Effector memory CD8-positive, alpha-beta T cell (primary cell): ENCODE data around the gene PROM1.

ENCODE experiments used
- ATAC-seq: fragments of 150-1000 bp; cut with Tn5 transposase; replicated peaks from 2 replicates; pipeline ENCODE4 v1.10.0; 2021; ENCODE audit warnings: mild to moderate bottlenecking, moderate library complexity
- DNase-seq, 3 experiments: peaks; one replicate each; pipeline ENCODE4 v3.0.0; 2021
- H3K27ac Mint-ChIP-seq, 2 donors: one replicate each; pipeline ENCODE4 v1.8.0; 2022; ENCODE audit warnings: mild to moderate bottlenecking in 2 of 2, mixed read lengths in 2 of 2, moderate library complexity in 2 of 2
- H3K27me3 Mint-ChIP-seq, 2 donors: one replicate each; pipeline ENCODE4 v1.8.0; 2022; ENCODE audit warnings: mixed read lengths in 2 of 2
- H3K36me3 Mint-ChIP-seq: one replicate; pipeline ENCODE4 v1.8.0; 2022; ENCODE audit warnings: mild to moderate bottlenecking, moderate library complexity, mixed read lengths; ENCODE audit not compliant: insufficient read depth
- H3K4me1 Mint-ChIP-seq, 2 donors: one replicate each; pipeline ENCODE4 v1.8.0; 2022; ENCODE audit warnings: low read depth in 2 of 2, mixed read lengths in 2 of 2
- H3K4me3 Mint-ChIP-seq, 2 donors: one replicate each; pipeline ENCODE4 v1.8.0; 2022; ENCODE audit warnings: mild to moderate bottlenecking in 2 of 2, mixed read lengths in 2 of 2, moderate library complexity in 2 of 2
- H3K9me3 Mint-ChIP-seq, 2 donors: one replicate each; pipeline ENCODE4 v1.8.0; 2022; ENCODE audit warnings: mixed read lengths in 2 of 2

Gene PROM1

DNA sequence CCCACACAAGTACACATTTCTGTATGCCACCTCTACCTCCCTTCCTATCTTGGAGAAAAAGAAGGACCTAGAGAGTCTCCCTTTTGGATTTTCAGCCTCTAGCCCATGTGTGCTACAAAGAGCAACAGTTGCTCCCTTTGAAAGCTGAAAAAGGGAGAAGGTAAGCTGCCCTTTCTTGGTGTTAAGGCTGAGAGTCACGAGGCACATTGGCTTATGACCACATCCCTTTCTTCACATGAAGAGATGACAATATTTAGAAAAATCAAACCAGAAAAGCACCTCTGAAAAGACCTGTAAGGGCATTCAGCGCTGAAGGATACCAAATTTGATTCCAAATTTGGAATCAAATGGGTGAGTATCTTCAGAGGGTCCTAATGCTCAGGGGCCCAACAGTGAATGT lies 138.9 kb downstream of the PROM1 start:
- peaks cover 17 to 47% of the 10 kb centered on the region in 2 donors for H3K27me3 Mint-ChIP-seq

DNA sequence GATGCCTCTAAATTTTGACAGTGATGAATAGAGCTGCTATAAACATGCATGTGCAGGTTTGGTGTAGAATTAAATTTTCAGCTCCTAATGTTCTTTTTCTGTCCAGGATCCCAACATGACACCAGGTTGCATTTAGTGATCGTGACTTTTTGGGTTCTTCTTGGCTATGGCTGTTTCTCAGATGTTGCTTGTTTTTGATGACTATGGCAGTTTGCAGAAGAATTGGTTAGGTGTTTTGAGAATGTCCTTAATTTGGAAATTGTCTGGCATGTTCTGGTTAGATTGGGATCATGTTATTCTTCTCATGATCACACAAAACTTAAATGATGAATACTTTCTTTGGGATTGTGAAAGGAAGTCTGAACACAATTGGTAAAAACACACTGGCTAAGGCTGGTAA lies 141.5 kb downstream of the PROM1 start:
- no peak for DNase-seq
- no peaks in the 10 kb centered on the region for H3K4me1 Mint-ChIP-seq
- no peak overlapping the region for H3K4me3 Mint-ChIP-seq
- H3K36me3 Mint-ChIP-seq, result no peaks in the 10 kb centered on the region
- ATAC-seq, result no peak
- no peaks in the 10 kb centered on the region for H3K9me3 Mint-ChIP-seq
- H3K27ac Mint-ChIP-seq, result no peak overlapping the region
- peaks cover 17 to 44% of the 10 kb centered on the region in 2 donors for H3K27me3 Mint-ChIP-seq

More for the DNA sequence above, 138.9 kb downstream of the PROM1 start:
- Mint-ChIP-seq H3K36me3 (no peaks in the 10 kb centered on the region), H3K27ac (no peak overlapping the region), H3K9me3 (no peaks in the 10 kb centered on the region), H3K4me1 (no peaks in the 10 kb centered on the region), H3K4me3 (no peak overlapping the region)
- ATAC-seq, result no peak
- DNase-seq, result no peak

DNA sequence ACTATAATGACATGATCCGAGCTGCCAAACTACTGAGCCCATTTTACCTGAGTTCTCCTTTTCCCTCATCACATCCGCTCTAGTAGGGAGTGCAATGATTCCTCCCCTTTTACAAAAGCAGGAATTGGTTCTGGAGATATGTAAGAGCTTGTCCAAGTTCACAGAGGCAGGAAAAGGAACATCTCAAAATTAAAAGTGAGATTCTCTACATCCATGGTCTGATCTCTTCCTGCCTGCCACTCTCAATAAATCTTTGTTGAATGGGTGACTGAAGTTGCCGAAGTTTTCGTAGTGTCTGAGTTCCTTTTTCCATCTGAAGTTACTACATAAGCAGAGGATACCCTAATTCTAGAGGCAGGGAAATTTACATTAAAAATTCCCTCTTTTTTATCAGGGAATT lies 145.2 kb downstream of the PROM1 start, which contains the start of gene FGFBP1:
Gene FGFBP1, minus strand, starts transcription at position 101 of the 400 bp plus-strand sequence. CDS start 2,108 bp downstream, outside the sequence.
- peaks cover 30 to 50% of the 10 kb centered on the region in 2 donors for H3K27me3 Mint-ChIP-seq
- no peaks in the 10 kb centered on the region for H3K36me3 Mint-ChIP-seq
- H3K27ac Mint-ChIP-seq, result no peak within 1 kb of the TSS
- no peak for DNase-seq
- H3K4me1 Mint-ChIP-seq, result no peaks in the 10 kb centered on the region
- no peak for ATAC-seq
- no peak within 1 kb of the TSS for H3K4me3 Mint-ChIP-seq
- H3K9me3 Mint-ChIP-seq, result no peaks in the 10 kb centered on the region

DNA sequence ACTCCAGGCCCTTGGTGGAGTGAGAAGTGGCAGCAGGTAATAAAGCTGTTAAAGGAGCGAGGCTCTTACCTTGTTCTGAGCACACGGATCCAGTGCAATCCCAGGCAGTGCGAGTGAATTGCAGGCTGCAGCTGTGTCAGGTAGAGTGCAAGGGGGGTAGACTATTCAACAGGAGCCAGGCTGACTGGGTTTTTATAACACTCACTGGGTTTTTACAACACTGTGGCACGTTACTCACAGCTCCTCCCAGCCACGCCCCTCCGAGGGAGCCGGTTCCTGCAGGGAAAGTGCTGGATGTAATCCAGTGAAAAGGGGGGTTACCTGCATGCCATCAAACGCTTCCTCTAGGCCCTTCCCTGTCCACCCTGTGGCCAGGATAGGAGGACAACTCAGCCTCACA lies 145.6 kb downstream of the PROM1 start:
- H3K4me1 Mint-ChIP-seq, result no peaks in the 10 kb centered on the region
- ATAC-seq, result no peak
- H3K27me3 Mint-ChIP-seq, result peaks cover 30 to 53% of the 10 kb centered on the region in 2 donors
- no peak overlapping the region for H3K27ac Mint-ChIP-seq
- no peaks in the 10 kb centered on the region for H3K9me3 Mint-ChIP-seq
- H3K36me3 Mint-ChIP-seq, result no peaks in the 10 kb centered on the region
- H3K4me3 Mint-ChIP-seq, result no peak overlapping the region
- DNase-seq, result no peak

DNA sequence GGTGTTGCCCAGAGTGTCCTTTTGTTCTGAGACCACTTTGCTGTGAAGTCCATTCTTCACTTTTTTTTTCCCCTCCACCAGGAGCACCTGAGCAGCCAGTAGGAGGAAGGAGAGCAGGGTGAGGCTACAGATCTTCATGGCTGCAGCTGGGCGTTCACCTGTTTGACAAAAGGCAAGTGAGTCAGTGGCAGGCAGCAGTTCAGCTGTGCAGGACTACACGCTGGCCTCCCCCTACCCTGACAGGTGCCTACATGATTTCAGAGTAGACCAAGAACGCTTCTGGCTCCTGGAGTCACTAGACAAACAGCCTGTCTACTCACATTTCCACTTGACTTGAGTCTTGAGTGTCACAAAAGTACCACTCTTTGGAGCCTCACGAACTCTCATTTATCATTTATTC lies 147.3 kb downstream of the PROM1 start:
- no peaks in the 10 kb centered on the region for H3K9me3 Mint-ChIP-seq
- H3K36me3 Mint-ChIP-seq, result no peaks in the 10 kb centered on the region
- peaks cover 40 to 70% of the 10 kb centered on the region in 2 donors for H3K27me3 Mint-ChIP-seq
- H3K27ac Mint-ChIP-seq, result no peak overlapping the region
- DNase-seq (no peak), ATAC-seq (no peak)
- H3K4me3 Mint-ChIP-seq, result no peak overlapping the region
- H3K4me1 Mint-ChIP-seq, result no peaks in the 10 kb centered on the region

DNA sequence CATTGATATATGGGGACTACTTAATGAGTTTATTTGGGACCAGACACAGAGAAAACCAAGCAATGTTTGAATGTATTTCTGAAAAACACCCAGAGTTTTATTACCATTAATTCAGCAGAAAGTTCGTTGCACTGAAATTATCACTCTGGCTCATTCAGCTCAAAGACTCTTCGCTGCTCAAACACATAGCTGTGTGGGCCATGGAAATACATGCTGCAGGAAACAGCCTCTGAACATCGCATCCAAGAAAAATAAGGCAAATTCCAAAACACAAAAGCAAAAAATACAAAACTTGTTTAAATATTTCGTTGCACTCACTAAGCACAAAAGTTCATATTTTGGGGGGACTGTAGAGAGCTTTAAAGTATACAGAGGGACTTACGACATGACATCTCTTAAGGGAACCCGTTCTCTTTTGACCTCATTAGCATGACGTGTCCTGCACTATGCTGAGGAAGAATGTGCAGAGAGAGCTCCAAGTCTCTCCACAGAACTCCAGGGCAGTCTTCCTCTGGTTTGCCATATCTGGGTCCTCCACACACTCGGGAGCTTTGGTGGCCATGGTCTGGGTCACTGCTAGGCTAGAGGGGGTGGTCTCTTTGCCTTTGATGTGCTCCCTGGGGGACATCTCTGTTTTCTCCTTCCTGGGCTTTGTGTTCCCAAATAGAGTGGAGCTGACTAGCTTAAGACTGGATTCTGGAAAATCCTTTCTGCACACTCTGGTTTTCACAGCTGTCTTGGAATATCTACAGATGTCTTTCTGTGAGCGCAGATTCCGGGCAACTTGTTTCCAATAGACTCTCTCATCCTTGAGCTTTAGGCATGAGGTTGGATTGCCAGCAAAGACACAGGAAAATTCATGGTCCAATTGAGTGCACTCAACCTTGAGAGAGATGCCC lies 148.1 kb downstream of the PROM1 start:
- ATAC-seq, result no peak
- H3K9me3 Mint-ChIP-seq, result no peaks in the 10 kb centered on the region
- no peak overlapping the region for H3K4me3 Mint-ChIP-seq
- no peaks in the 10 kb centered on the region for H3K36me3 Mint-ChIP-seq
- H3K27me3 Mint-ChIP-seq, result peaks cover 36 to 74% of the 10 kb centered on the region in 2 donors
- DNase-seq, result no peak
- H3K4me1 Mint-ChIP-seq, result no peaks in the 10 kb centered on the region
- no peak overlapping the region for H3K27ac Mint-ChIP-seq

DNA sequence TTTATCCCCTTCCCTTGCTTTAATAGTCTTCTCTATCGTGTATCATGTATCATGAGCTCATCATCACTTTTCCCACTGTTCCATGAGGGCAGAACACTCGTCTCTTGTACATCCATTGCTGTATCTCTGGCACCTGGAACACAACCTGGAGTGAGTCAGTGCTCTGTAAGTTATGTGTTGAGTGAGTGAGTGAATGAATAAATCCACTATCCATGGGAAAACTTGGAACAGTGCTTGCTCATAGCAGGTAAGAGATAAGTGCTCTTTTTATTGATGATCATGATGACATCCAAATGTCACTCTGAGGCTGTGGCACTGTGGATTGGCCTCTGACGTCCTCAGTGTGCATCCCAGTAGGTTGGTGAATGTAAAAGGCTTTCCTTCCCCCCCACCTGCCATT lies 149.6 kb downstream of the PROM1 start:
- H3K27me3 Mint-ChIP-seq, result peaks cover 29 to 72% of the 10 kb centered on the region in 2 donors
- H3K9me3 Mint-ChIP-seq, result no peaks in the 10 kb centered on the region
- peak overlapping the region in 1 of 2 donors; percentile 33 for H3K27ac Mint-ChIP-seq
- H3K36me3 Mint-ChIP-seq, result no peaks in the 10 kb centered on the region
- no peak overlapping the region for H3K4me3 Mint-ChIP-seq
- no peaks in the 10 kb centered on the region for H3K4me1 Mint-ChIP-seq
- ATAC-seq (no peak), DNase-seq (no peak)

DNA sequence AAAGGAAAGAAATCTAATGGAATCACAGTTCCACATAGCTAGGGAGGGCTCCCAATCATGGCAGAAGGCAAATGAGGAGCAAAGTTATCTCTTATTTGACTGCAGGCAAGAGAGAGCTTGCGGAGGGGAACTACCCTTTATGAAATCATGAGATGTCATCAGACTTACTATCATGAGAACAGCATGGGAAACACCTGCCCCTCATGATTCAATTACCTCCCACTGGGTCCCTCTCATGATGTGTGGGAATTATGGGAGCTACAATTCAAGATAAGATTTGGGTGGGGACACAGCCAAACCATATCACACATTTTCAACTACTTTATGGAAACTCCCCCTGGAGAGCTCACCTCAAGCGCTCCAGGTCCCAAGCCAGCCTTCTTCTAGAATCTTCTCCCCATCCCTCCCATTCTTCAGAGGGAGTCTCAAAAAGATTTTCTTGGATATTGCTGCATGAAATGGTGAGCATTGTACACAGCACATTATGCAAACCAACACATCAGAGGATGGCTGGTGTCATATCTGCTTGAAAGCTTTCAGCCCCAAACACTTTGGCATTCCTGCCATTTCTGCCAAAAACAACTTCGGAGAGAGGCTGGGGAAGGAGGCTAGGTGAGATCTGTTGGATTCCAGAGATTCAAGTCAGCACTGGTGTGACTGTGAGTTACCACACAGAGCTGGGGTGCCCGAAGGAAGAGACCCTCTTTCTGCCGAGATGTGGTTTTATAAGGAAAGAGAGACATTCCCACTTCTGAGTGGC lies 152.2 kb downstream of the PROM1 start:
- Mint-ChIP-seq H3K36me3 (no peaks in the 10 kb centered on the region), H3K9me3 (no peaks in the 10 kb centered on the region), H3K27ac (no peak overlapping the region), H3K4me3 (no peak overlapping the region), H3K4me1 (no peaks in the 10 kb centered on the region), H3K27me3 (peaks cover 31 to 68% of the 10 kb centered on the region in 2 donors)
- DNase-seq (no peak), ATAC-seq (no peak)

DNA sequence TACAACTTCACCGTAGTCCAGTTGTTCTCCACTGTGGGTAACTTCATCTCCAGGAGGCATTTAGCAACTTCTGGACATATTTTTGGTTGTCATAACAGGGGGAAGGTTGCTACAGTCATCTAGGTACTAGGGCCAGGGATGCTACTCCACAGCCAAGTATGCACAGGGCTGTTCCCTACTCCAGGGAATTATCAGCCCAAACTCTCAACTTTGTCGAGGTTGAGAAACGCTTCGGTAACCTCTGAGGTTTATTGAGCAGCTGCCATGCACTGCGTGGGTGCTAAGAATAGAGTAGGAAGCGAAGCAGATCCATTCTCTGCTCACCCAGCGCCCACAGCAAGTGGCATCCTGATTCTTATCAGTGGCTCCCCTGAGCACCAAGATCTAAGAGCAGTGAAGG lies 153.5 kb downstream of the PROM1 start:
- H3K9me3 Mint-ChIP-seq, result no peaks in the 10 kb centered on the region
- no peaks in the 10 kb centered on the region for H3K36me3 Mint-ChIP-seq
- no peaks in the 10 kb centered on the region for H3K4me1 Mint-ChIP-seq
- DNase-seq (no peak), ATAC-seq (no peak)
- no peak overlapping the region for H3K4me3 Mint-ChIP-seq
- H3K27ac Mint-ChIP-seq, result no peak overlapping the region
- peaks cover 34 to 71% of the 10 kb centered on the region in 2 donors for H3K27me3 Mint-ChIP-seq

DNA sequence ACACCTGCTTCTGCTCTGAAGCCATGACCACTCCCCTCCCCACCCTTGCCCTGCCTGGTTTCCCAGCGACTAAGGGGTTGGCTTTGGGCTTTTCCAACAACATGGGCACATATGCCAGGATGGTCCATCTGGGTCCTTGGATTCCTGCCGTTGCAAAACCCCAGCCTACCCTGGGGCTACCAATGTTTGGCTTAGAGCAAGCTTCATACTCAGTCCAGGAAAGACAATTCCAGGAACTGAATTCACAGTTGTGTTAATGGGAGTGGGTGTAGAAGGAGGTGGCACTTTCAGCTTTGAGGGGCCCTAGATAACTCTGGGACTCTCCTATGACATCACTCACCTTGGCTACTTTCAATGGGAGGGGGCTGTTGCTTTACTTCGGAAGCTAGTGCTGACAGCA lies 154.3 kb downstream of the PROM1 start:
- peaks cover 30 to 67% of the 10 kb centered on the region in 2 donors for H3K27me3 Mint-ChIP-seq
- no peak for ATAC-seq

DNA sequence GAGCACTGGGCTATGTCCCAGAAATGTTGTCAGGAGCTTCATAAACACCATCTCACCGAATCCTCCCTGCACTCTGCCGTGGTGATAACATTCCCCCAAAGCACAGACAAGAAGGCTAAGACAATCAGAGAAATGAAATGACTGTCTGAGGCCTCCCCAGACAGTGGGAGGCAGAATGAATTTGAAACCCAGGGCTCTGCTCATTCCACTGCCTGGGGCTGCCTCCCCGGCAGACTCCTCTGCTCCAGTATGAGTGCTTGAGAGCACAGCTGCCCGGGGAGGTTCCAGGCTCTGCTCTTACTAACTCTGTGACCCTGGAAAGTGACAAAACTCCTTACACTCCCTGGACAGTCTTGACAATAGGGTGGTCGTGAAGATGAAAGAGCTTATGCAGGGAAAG lies 154.9 kb downstream of the PROM1 start:
- ATAC-seq, result no peak
- H3K4me3 Mint-ChIP-seq, result no peak overlapping the region

More for the DNA sequence above, 154.3 kb downstream of the PROM1 start:
- Mint-ChIP-seq H3K4me1 (no peaks in the 10 kb centered on the region), H3K27ac (no peak overlapping the region), H3K4me3 (no peak overlapping the region), H3K36me3 (no peaks in the 10 kb centered on the region), H3K9me3 (no peaks in the 10 kb centered on the region)
- no peak for DNase-seq

DNA sequence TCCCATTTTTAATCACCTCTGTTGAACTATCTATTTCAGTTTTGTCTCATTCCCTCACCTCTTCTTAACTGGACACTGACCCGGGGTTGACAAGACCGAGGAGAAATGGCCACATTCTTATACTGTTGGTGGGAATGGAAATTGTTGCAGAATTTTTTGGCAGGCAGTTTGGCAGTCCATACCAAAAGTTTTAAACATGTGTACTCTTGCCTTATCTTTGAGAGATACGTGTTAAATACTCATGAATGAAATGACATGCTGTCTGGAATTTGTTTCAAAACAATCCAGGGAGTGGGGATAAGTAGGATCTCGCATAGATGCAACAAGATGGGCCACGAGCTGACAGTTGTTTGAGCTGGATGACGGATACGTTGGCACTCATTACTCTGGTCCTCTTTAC lies 157.3 kb downstream of the PROM1 start:
- no peaks in the 10 kb centered on the region for H3K36me3 Mint-ChIP-seq
- ATAC-seq (no peak), DNase-seq (no peak)
- no peaks in the 10 kb centered on the region for H3K9me3 Mint-ChIP-seq
- no peak overlapping the region for H3K27ac Mint-ChIP-seq
- no peak overlapping the region for H3K4me3 Mint-ChIP-seq
- no peaks in the 10 kb centered on the region for H3K4me1 Mint-ChIP-seq
- peaks cover 22 to 51% of the 10 kb centered on the region in 2 donors for H3K27me3 Mint-ChIP-seq

More for the DNA sequence above, 154.9 kb downstream of the PROM1 start:
- DNase-seq, result no peak
- Mint-ChIP-seq H3K9me3 (no peaks in the 10 kb centered on the region), H3K27me3 (peaks cover 28 to 67% of the 10 kb centered on the region in 2 donors), H3K4me1 (no peaks in the 10 kb centered on the region), H3K36me3 (no peaks in the 10 kb centered on the region), H3K27ac (no peak overlapping the region)

DNA sequence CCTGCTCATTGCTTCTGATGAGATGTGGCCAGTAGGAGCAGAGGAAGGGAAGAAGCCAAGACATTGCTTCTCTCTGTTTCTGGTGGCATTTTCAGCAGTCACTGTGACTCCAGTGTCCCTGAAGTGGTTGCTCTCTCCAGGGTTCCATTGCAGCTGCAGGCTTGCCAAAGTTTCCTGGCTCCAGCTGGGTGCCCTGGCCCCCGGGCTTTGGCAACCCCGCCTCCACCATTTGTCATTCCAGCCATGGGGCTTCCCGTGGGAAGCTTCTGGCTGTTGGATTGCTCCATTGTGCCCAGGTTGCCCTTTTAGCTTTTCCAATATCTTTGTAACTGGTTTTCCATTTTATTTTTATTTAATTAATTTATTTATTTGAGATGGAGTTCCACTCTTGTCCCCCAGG lies 158.0 kb downstream of the PROM1 start:
- Mint-ChIP-seq H3K27me3 (peaks cover 23 to 48% of the 10 kb centered on the region in 2 donors), H3K9me3 (no peaks in the 10 kb centered on the region), H3K27ac (no peak overlapping the region), H3K4me3 (no peak overlapping the region), H3K36me3 (no peaks in the 10 kb centered on the region), H3K4me1 (no peaks in the 10 kb centered on the region)
- ATAC-seq (no peak), DNase-seq (no peak)

DNA sequence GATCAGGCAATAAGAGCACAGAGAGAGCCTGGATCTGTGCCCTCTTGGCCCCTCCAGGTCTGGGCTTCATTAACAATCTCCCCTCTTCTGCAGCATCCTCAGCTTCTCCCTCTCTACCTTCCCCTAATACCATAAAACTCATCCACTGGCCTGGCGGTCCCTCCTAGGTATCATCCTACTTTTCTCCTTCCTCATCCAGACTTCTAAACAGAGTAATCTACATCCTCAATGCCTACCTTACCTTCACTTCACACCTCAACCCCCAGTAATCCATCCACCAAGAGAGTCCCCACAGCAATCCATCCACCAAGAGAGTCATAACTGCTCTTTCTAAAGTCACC lies 162.3 kb downstream of the PROM1 start:
- H3K9me3 Mint-ChIP-seq, result no peaks in the 10 kb centered on the region
- ATAC-seq (no peak), DNase-seq (no peak)
- no peak overlapping the region for H3K27ac Mint-ChIP-seq
- no peak overlapping the region for H3K4me3 Mint-ChIP-seq
- peaks cover 37 to 51% of the 10 kb centered on the region in 2 donors for H3K27me3 Mint-ChIP-seq
- H3K36me3 Mint-ChIP-seq, result no peaks in the 10 kb centered on the region
- no peaks in the 10 kb centered on the region for H3K4me1 Mint-ChIP-seq
